ENCODE results near the gene HMGCL. TPM values are rescaled to one million over a fixed set of nuclear protein-coding genes. Genes with fewer than 3 reads are reported as not detected.

The HMGCL gene
- total RNA-seq, 1 experiment from 2014 or later = 30.8 TPM

- H3K4me3 ChIP-seq (ENCODE audit: low read depth in 2 of 2, low read length in 2 of 2) = peak within 1 kb of the TSS; percentile 66 to 71
- peak within 1 kb of the TSS; percentile 48 for H3K27ac ChIP-seq (ENCODE audit: low read length)
- no peaks in the 10 kb centered on the region for H3K27me3 ChIP-seq (ENCODE audit: control insufficient read depth, insufficient read depth, low read length)
- ATAC-seq = peak; percentile 97
- H3K9me3 ChIP-seq (ENCODE audit: control insufficient read depth, insufficient read depth, low read depth, low read length) = no peaks in the 10 kb centered on the region
- POLR2A ChIA-PET = no interaction called here
- peaks cover 11% of the 10 kb centered on the region; the same call in 1 of the 2 replicates for H3K4me1 ChIP-seq (ENCODE audit: control insufficient read depth, insufficient read depth, low read length)
- H3K36me3 ChIP-seq (ENCODE audit: control insufficient read depth, insufficient read depth, low read length) = no peaks in the 10 kb centered on the region
- CTCF ChIA-PET = interaction anchor here (1.2 kb wide), 1 partner anchor 49 kb away, joined by 4 read pairs; no protein-coding TSS in a partner anchor
- intact Hi-C loops (cut with micrococcal nuclease; ENCODE audit: unreplicated experiment) = no loop called here
- BruUV-seq (replicated peaks) = no TSS peak
- no peak for TF ChIP-seq REST (IDR thresholded peaks at IDR 0.05; ENCODE audit: insufficient read depth in 1 of 2, low read depth in 2 of 2, low read length in 1 of 2)
- TF ChIP-seq TCF7L2 (IDR thresholded peaks at IDR 0.05; ENCODE audit: low read depth, low read length) = no peak
- TF ChIP-seq CTCF (IDR thresholded peaks at IDR 0.05) = peak; percentile 97
- TF ChIP-seq POLR2AphosphoS5 (IDR thresholded peaks at IDR 0.05; ENCODE audit: low read depth, low read length) = no peak
- in situ Hi-C loops (cut with HindIII; ENCODE audit: low pct_unique_long_range_greater_than_20kb, low sequenced_read_pairs) = no loop called here
- DNase-seq (ENCODE audit: low read depth, low spot score) = peak; percentile 82
Measured at GRCh38 chr1:23867895-23868556, 42.8 kb upstream of the HMGCL start, which contains the start of gene FUCA1. Gene FUCA1 (minus strand): TSS chr1:23868290. CDS start chr1:23868286, 4 bp downstream.

GRCh38 chr1:23867542-23867894, 42.3 kb upstream of the HMGCL start:
- BruUV-seq (replicated peaks) = no TSS peak
- Histone ChIP-seq H3K9me3 (ENCODE audit: control insufficient read depth, insufficient read depth, low read depth, low read length) (no peaks in the 10 kb centered on the region), H3K4me3 (ENCODE audit: low read depth in 2 of 2, low read length in 2 of 2) (peak overlapping the region; percentile 66 to 71), H3K4me1 (ENCODE audit: control insufficient read depth, insufficient read depth, low read length) (peaks cover 11% of the 10 kb centered on the region; the same call in 1 of the 2 replicates), H3K36me3 (ENCODE audit: control insufficient read depth, insufficient read depth, low read length) (no peaks in the 10 kb centered on the region), H3K27ac (ENCODE audit: low read length) (peak overlapping the region; percentile 48; the same call in 1 of the 2 replicates), H3K27me3 (ENCODE audit: control insufficient read depth, insufficient read depth, low read length) (no peaks in the 10 kb centered on the region)
- POLR2A ChIA-PET = no interaction called here
- in situ Hi-C loops (cut with HindIII; ENCODE audit: low pct_unique_long_range_greater_than_20kb, low sequenced_read_pairs) (no loop called here), intact Hi-C loops (cut with micrococcal nuclease; ENCODE audit: unreplicated experiment) (no loop called here)
- CTCF ChIA-PET = interaction anchor here (1.2 kb wide), 1 partner anchor 49 kb away, joined by 4 read pairs; no protein-coding TSS in a partner anchor
- DNase-seq (ENCODE audit: low read depth, low spot score) = no peak
- peak; percentile 38 for ATAC-seq
- no peak for TF ChIP-seq REST (IDR thresholded peaks at IDR 0.05; ENCODE audit: insufficient read depth in 1 of 2, low read depth in 2 of 2, low read length in 1 of 2)
- no peak for TF ChIP-seq CTCF (IDR thresholded peaks at IDR 0.05)
- TF ChIP-seq POLR2AphosphoS5 (IDR thresholded peaks at IDR 0.05; ENCODE audit: low read depth, low read length) = no peak
- no peak for TF ChIP-seq TCF7L2 (IDR thresholded peaks at IDR 0.05; ENCODE audit: low read depth, low read length)
- no peak for TF ChIP-seq SIN3A (IDR thresholded peaks at IDR 0.05; ENCODE audit: borderline replicate concordance, insufficient read depth, low read depth, low read length)
